Adipose tissue (tissue), 3 donors: ENCODE measurements around the gene DENND5B. TPM values are rescaled to one million over a fixed set of nuclear protein-coding genes. Genes with fewer than 3 reads are reported as not detected.
"Not testable (repeated sequence)": the region's sequence is repeated elsewhere in the genome, so short reads cannot be mapped to it uniquely, and the experiment has no call there.

Source experiments
- H3K27ac ChIP-seq: one replicate; pipeline ENCODE4 v1.5.1; 2013; ENCODE audit warnings: low read depth, low read length
- WGBS, 3 donors: extraction: QIAGEN DNeasy Blood & Tissue Kit; methylation state at CpG; one replicate each; pipeline ENCODE4 v1.1.7; 2013; 5-methylcytosine and 5-hydroxymethylcytosine counted together
- polyA plus RNA-seq, 3 donors: library from polyadenylated mRNA; stranded (reverse); fragments of 200-250 nt; gene quantifications; one replicate each; pipeline ENCODE4 v1.2.3, GENCODE V29; 2013
- donor health status: healthy with polysubstance abuse.
- donor health status: Bipolar disorder and iron deficiency.
- donor health status: healthy.

DENND5B gene
- polyA plus RNA-seq, 3 donors, result 2.4 to 4.9 (median 3.3) TPM

DNA sequence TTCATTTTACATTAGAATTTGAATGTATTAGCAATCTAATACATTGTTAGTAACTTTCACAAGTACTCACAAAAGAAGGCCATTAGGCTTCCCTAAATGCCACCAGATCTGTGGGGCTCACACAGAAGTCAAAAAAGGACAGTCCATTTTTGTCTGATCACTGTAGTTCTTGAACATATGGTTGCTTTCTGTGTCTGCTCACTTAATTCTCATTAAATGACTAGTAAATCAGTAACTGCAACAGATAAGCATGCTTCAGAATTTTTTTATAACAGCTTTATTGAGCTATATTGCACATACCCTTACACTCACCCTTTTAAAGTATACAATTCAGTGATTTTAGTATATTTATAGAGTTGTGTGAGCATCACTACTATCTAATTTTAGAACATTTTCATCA lies 71.4 kb downstream of the DENND5B start:
- H3K27ac ChIP-seq, result no peak overlapping the region

DNA sequence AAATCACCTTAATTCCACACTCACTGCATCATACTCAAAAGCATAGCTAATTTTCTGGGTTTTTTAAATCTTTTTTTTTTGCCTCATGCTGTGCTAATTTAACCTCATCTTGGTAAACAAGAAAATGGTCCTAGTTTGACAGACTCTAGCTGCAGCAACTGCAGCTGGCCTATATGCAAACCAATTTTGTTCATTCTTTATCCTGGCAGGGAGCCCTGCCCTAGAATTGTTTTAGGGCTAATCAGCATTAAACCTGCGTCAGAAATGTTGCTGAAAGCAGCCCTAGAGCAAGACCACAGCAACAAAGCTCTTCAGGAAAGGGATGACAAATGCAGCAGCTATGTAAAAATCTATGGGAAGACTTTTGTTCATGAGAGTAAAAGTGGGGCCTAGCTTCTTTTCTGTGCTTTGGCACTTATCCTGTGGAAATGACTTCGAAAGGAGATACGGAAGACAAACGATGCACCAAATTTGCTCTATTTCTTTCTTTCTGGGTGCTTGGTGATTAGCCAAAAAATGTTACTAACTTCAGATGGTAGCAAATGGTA lies 72.2 kb downstream of the DENND5B start:
- H3K27ac ChIP-seq, result no peak overlapping the region
- WGBS, 3 donors, result 59 to 64% (median 64%) methylated on average over 4 of the region's 4 CpGs

DNA sequence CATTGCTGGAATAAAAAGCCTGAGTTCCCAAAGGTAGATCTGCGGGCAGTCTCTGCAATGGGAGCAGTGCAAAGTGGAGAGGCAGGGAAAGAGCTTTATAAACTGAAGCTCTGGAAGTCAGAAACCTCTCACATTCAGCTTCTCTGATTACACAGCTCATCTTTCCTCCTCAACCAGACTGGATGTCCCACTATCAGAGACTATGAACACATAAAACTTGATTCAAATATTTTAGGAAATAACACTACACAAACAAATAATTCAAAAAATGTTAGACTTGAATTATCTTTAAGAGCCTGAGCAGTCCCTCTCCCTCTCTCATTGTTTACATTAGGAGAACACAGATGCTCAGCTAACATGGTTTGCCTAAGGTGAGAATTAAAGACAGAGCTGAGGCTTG lies 72.9 kb downstream of the DENND5B start:
- no peak overlapping the region for H3K27ac ChIP-seq
- 62 to 83% (median 82%) methylated on average over 1 of the region's 1 CpG for WGBS, 3 donors

DNA sequence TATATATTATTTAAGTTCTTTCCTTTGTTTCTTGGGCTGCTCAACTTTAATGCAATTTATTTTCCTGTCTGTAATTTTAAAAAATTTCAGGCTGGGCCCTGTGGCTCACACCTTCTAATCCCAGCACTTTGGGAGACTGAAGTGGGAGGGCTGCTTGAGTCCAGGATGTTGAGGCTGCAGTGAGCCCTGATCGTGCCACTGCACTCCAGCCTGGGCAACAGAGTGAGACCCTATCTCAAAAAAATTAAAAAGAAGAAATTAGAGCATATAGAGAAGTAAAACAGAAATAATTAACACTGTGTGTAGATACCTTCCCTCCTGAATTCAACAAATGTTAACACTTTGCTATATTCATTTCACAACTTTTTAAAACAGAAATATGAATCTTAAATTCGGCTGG lies 74.2 kb downstream of the DENND5B start:
- H3K27ac ChIP-seq, result no peak overlapping the region
- 50 to 79% (median 59%) methylated on average over 2 of the region's 2 CpGs for WGBS, 3 donors

DNA sequence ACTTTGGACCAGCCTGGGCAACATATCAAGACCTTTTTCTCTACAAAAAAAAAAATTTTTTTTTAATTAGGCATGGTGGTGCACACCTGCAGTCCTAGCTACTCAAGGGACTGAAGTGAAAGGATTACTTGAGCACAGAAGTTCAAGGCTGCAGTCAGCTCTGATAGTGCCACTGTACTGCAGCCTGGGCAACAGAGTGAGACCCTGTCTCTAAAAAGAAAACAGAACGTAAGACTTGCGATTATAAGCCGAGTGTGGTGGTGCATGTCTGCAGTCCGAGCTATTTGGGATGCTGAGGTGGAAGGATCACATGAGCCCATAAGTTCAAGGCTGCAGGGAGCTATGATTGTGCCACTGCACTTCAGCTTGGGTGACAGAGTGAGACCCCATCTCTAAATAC lies 76.0 kb downstream of the DENND5B start:
- 97 to 99% (median 98%) methylated on average over 4 of the region's 4 CpGs for WGBS, 3 donors

DNA sequence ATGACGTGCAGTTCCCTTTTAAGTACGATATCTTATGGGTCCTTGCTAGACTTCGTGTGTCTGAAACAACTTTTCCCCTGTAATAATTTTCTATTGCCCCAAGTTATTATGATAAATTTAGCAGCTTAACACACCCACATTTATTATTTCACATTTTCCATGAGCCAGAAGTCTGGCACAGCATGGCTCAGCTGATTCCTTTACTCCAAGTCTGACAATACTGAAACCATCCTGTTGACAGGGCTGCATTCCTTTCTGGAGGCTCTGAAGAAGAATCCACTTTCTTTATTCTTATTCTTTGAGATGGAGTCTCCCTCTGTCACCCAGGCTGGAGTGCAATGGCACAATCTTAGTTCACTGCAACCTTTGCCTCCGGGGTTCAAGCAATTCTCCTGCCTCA lies 80.9 kb downstream of the DENND5B start:
- 90 to 94% (median 91%) methylated on average over 4 of the region's 4 CpGs for WGBS, 3 donors
- no peak overlapping the region for H3K27ac ChIP-seq

More for the DNA sequence above, 76.0 kb downstream of the DENND5B start:
- no peak overlapping the region for H3K27ac ChIP-seq

DNA sequence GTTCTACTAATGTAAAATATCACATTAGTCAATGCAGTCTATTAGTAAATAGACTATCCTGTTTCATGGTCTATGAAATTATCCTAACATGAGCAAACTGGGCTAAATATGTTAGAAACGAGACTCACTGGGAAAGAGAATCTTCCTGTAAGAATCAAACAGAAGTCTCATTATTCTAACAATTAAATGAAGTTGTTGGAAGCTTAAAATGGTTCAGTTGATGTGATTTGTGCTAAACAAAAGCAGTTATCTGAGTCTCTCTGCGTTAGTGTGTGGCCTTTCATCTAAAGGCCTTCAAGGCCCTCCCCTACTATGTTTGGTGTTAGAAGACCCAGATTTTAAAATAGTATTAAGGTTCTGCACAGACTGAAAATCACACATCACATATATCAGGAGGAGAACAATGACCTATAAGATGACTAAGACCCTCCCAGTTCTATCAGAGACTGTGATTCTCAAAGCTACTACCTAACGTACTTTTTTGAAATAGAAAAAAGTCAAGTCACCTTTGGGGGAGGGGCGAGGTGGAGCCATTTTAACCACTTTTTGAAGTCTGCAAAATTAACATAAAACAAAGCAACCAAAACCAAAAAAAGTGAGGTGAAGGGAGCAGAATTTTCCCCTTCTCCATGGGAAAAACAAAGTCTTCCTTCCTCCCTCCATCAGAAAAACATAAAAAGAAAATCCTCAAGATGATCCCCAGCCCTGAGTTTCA lies 82.3 kb downstream of the DENND5B start:
- WGBS, 3 donors, result 77 to 85% (median 81%) methylated on average over 4 of the region's 4 CpGs
- H3K27ac ChIP-seq, result no peak overlapping the region

DNA sequence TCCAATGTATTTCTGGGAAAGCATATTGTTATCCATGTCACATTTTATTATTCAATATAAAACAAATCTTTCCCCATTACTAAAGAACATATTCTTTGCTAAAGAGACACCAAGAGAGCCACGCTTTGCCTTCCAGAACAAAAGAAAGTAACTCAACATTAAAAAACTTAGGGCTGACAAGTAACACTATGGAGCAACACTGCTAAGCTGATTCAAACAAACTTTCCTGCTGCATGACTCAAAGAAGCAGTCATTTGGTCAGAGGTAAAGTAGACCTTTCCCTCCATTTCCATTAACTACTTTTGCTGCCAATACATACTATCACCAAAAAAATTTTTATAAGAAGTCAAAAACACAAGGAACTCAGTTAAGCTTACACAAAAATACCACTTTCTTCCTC lies 83.0 kb downstream of the DENND5B start:
- no peak overlapping the region for H3K27ac ChIP-seq
- 90 to 95% (median 94%) methylated on average over 1 of the region's 1 CpG for WGBS, 3 donors

DNA sequence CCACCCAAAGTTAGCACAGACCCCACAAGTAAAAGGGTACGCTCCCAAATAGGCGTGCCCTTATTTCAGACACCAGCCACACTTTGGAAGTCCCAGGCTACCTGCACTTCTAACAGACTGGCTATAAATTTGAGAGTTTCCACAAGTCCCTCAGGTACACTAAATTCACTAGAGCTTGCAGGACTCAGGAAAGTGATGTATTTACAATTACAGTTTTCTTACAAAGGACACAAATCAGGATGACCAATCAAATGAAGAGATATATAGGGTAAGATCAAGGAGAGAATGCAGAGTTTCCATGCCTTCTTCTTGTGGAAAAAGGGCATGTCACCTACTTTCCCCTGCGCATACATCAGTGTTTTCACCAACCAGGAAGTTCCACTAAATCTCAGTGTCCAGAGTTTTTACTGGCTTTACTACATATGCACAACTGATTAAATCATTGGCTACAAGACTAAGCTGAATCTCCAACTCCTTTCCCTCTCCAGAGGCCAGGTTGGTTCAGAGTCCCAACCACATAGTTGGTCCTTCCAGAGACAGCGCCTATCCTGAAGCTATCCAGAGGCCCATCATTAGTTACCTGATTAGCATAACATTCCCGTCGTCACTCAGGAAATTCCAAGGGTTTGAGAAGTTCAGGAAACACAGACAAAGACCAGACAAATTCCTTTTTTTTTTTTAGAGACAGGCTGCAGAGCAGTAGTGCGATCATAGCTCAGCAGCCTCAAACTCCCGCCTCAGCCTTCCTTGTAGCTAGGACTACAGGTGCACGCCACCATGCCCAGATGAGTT lies 84.2 kb downstream of the DENND5B start:
- 84 to 92% (median 89%) methylated on average over 9 of the region's 9 CpGs for WGBS, 3 donors
- H3K27ac ChIP-seq, result no peak overlapping the region

DNA sequence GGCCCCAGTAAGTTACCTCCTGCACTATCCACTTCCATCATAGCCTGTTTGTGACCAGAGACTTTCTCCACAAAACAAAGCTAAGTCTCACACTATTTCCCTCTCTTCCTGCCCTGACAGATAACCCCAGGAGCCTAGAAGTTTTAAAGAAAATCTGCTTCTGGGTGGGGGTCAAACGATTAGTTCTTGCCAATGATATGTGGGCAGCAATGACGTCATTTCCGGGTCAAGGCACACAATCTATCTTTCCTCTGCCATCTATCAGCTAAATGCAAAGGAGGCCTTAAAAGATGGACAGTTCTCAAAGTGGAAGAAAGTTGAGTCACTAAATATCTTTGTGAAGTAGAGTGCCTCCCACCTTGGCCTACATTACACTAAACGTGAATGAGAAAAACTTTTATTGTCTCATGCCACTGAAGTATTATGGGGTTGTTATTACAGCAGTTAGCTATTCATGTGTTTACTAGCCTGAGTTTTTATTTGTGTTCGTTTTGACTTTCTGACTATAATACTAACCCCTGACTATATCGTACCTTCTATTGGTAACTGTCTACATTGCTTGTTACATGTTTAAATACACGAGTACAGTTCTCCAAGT lies 86.2 kb downstream of the DENND5B start:
- WGBS, 3 donors, result 90 to 94% (median 93%) methylated on average over 7 of the region's 7 CpGs
- H3K27ac ChIP-seq, result no peak overlapping the region

DNA sequence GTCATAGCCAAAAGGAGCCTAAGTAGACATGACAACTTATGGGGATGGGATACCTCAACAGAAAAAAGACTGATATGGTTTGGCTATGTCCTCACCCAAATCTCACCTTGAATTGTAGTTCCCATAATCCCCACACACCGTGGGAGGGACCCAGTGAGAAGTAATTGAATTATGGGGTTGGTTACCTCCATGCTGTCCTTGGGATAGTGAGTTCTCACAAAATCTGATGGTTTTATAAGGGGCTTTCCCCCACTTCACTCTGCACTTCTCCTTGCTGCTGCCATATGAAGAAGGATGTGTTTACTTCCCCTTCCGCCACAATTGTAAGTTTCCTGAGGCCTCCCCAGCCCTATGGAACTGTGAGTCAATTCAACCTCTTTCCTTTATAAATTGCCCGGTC lies 89.9 kb downstream of the DENND5B start:
- WGBS, 3 donors, result 80 to 95% (median 81%) methylated on average over 3 of the region's 3 CpGs
- not testable (repeated sequence) for H3K27ac ChIP-seq

DNA sequence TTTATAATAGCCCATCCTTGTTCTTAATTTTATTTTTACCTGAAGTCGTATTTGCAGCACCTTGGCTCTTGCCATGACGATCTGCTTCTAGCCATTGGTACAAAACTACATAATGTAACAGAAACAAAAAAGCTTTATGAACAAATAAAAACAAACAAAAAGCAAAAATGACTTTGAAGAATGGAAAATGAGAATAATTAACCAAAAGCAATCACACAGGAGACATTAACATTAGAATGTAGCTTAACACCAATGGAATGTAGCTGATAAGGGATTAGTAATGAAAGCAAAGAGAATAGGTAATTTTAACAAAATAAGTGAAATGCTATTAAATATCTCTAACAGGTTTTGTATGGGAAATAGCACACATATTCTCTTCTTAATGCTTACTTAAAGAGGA lies 91.4 kb downstream of the DENND5B start:
- H3K27ac ChIP-seq, result no peak overlapping the region
- WGBS, 3 donors, result 80 to 94% (median 81%) methylated on average over 2 of the region's 2 CpGs

DNA sequence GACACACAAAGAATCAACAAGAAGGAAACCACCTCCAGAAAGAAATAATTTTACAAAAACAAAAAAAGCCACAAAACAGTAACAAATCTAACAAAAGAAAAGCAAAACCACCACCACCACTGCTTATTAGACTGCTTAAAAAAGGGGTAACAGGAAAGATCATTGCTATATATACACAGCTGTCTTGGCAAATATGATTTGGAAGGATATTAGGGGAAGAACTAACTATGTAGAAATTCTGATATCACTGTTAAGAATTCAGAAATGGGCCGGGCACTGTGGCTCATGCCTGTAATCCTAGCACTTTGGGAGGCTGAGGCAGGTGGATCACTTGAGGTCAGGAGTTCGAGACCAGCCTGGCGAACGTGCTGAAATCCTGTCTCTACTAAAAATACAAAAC lies 92.5 kb downstream of the DENND5B start:
- no peak overlapping the region for H3K27ac ChIP-seq
- 91 to 95% (median 92%) methylated on average over 4 of the region's 4 CpGs for WGBS, 3 donors

DNA sequence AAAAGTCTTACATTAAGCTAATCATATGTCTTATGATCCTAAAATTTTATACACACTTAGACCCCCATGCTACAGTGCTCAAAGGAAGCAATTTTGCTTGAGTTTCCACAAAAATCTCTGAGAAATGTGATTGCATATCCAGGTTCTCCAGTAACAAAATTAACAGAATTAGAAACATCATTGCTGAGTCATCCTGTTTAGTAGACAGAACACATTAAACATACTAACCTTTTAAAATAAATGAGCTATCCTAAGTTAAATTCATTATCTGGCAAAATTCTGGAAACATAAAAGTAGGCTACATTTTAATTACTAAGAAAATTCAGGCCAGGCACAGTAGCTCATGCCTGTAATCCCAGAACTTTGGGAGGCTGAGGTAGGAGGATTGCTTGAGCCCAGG lies 94.7 kb downstream of the DENND5B start:
- no peak overlapping the region for H3K27ac ChIP-seq

DNA sequence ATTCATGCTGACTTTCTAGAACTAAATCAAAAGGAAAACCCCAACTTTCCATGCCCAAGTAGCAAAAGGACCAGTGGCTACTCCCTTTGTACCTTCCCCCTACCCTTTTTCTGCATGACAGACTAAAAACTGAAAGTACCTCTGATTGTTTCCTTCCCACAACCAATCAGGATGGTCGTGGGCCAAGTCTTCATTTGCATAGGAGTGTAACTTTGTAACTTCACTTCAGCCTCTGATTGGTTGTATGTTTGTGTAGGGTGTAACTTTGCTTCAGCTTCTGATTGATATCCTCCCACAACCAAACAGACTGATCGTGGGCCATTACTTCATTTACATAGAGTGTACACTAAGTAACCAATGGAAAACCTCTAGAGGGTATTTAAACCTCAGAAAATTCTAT lies 96.5 kb downstream of the DENND5B start:
- no peak overlapping the region for H3K27ac ChIP-seq
- 87 to 88% (median 88%) methylated on average over 2 of the region's 2 CpGs for WGBS, 3 donors

DNA sequence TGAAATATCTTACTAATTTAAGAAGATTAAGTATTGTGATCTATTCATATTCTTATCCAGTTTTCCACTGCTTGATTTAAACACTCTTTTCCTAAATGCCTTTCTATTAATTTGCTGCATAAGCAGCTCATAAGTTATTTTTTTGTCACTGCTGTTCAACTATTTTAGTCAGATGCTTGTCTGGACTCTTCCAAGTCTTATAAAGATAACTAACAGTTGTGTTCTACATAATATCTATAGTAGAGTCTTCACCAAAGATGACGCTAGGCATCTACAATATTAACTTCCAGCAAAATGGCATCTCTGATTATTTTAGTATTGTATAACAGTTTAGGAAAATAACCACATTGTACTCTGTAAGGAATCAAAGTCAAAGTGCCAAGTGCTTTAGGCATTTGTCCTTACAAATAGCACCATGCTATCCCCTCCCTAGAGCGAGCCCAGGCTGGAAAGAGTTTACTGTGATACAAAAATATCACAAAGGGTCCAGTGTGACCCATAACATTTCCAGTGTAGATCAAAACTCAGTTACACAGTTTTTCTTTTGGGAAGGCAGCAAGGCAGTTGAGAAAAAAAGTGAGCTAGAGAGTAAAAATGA lies 98.2 kb downstream of the DENND5B start:
- 93 to 97% (median 95%) methylated on average over 2 of the region's 2 CpGs for WGBS, 3 donors

DNA sequence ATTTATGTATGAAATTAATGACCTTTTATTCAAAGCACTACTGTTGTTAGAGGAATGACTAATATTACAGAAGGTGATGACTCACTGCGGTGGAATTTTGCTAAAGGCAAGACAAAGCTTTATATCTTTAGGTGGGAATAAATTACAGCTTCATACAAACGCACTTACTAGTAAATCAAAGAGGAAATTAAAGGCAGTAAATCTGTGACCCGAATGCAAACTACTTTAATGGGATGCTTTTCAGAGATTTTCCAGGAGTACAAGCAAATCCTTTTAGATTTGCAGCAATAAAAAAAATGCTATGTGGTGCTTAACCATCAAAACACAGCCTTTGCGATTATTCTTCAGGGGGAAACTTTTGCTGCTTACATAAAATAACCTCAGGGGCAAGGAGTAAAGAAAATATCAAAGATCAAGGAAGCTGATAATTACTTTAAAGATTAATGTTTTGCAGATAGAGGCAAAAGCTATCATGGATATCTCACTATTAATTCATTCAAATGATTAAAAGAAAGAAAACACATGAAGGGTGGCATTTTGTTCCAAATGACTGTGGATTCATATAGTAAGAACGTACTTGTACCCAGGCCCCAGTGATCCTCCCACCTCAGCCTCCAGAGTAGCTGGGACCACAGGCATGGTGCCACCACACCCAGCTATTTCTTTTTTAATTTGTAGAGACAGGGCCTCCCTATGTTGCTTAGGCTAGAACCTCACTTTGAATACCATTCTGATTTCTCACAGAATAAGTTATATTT lies 98.9 kb downstream of the DENND5B start:
- 60 to 72% (median 70%) methylated on average over 5 of the region's 5 CpGs for WGBS, 3 donors
- no peak overlapping the region for H3K27ac ChIP-seq

More for the DNA sequence above, 98.2 kb downstream of the DENND5B start:
- no peak overlapping the region for H3K27ac ChIP-seq

DNA sequence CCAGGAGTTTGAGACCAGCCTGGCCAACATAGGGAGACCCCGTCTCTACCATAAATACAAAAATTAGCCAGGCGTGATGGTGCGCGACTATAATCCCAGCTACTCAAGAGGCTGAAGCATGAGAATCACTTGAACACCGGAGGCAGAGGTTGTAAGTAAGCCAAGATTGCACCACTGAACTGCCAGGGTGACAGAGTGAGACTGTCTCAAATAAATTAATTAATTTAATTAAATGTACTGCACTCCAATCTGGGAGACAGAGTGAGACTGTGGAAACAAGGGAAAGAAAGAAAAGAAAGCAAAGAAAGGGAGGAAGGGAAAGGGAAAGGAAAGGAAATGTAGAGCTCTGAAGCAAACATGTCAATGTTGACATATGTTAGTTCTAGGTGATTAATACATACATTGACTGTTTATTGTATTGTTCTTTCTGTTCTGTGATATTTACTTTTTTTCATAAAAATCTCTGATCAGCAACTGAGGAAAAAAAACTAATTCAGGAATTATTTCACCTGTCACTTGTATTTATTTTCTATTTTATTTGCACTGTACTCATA lies 99.6 kb downstream of the DENND5B start:
- H3K27ac ChIP-seq, result no peak overlapping the region
- 94 to 95% (median 95%) methylated on average over 5 of the region's 5 CpGs for whole genome bisulfite sequencing, 3 donors
